Activated CD4-positive, alpha-beta T cell treated with anti-CD3 and anti-CD28 coated beads, Interleukin-2, amount 50 U/mL, for 1 hour (primary cell): ENCODE results near the gene PLK3.
A peak's percentile ranks its signal among the peaks of the same experiment; 100 is the strongest.
"Not testable (repeated sequence)": the region's sequence is repeated elsewhere in the genome, so short reads cannot be mapped to it uniquely, and the experiment has no call there.

Experiments
- DNase-seq: peaks from one replicate; pipeline ENCODE4 v3.0.0-alpha.2; 2020

The PLK3 gene

GRCh38 chr1:44788120-44788860 lies 11.9 kb upstream of the PLK3 start, which contains the start of gene BEST4:
BEST4 (minus strand) TSS chr1:44788170; CDS start chr1:44787705, 465 bp downstream.
- DNase-seq = no peak

- DNase-seq = no peak
Measured at GRCh38 chr1:44790968-44791801, 9.0 kb upstream of the PLK3 start.

GRCh38 chr1:44792736-44793502 lies 7.3 kb upstream of the PLK3 start:
- DNase-seq = no peak

GRCh38 chr1:44797886-44798285 lies 2.3 kb upstream of the PLK3 start:
- DNase-seq = not testable (repeated sequence)

GRCh38 chr1:44798481-44799365 lies 1.5 kb upstream of the PLK3 start:
- DNase-seq = no peak

- no peak for DNase-seq
Measured at GRCh38 chr1:44801491-44802305, 1.5 kb downstream of the PLK3 start.

GRCh38 chr1:44802306-44803061 lies 2.3 kb downstream of the PLK3 start:
- no peak for DNase-seq

- DNase-seq = no peak
Measured at GRCh38 chr1:44803062-44803311, 2.8 kb downstream of the PLK3 start.

- DNase-seq = no peak
Measured at GRCh38 chr1:44803312-44804095, 3.3 kb downstream of the PLK3 start.

GRCh38 chr1:44805311-44806024 lies 5.3 kb downstream of the PLK3 start:
- no peak for DNase-seq

GRCh38 chr1:44806025-44806703 lies 6.0 kb downstream of the PLK3 start:
- DNase-seq = no peak

- peak; percentile 23 for DNase-seq
Measured at GRCh38 chr1:44806704-44807363, 6.7 kb downstream of the PLK3 start, which contains the start of gene DYNLT4. DYNLT4 (minus strand) TSS chr1:44807351; CDS start chr1:44806668, 683 bp downstream.

GRCh38 chr1:44807364-44808062 lies 7.3 kb downstream of the PLK3 start:
- peak; percentile 96 for DNase-seq

GRCh38 chr1:44808063-44808937 lies 8.1 kb downstream of the PLK3 start, which contains the start of gene BTBD19:
BTBD19 (plus strand) TSS chr1:44808523; CDS start chr1:44808821, 298 bp downstream.
- peak; percentile 31 for DNase-seq

GRCh38 chr1:44808938-44809917 lies 9.1 kb downstream of the PLK3 start:
- DNase-seq = peak; percentile 89
